IPS-20b (cell line): ENCODE data around the gene GRM8.

Experiments used
- H3K27ac ChIP-seq: one replicate; pipeline ENCODE4 v1.5.1; 2013; ENCODE audit warnings: low read length
- H3K27me3 ChIP-seq: 2 replicates; pipeline ENCODE4 v1.6.1; 2013; ENCODE audit warnings: mild to moderate bottlenecking, low read length, inconsistent platforms; ENCODE audit not compliant: insufficient read depth
- H3K36me3 ChIP-seq: 2 replicates; pipeline ENCODE4 v1.6.1; 2013; ENCODE audit warnings: low read depth, mild to moderate bottlenecking, inconsistent platforms, low read length, moderate library complexity; ENCODE audit not compliant: insufficient read depth
- H3K4me1 ChIP-seq: 2 replicates; pipeline ENCODE4 v1.6.1; 2013; ENCODE audit warnings: mild to moderate bottlenecking, control low read depth, inconsistent platforms, low read length, moderate library complexity; ENCODE audit not compliant: insufficient read depth
- H3K4me3 ChIP-seq: 2 replicates; pipeline ENCODE4 v1.5.1; 2013; ENCODE audit warnings: mild to moderate bottlenecking, low read length, inconsistent platforms
- H3K9ac ChIP-seq: 2 replicates; pipeline ENCODE4 v1.6.1; 2013; ENCODE audit warnings: low read depth, mild to moderate bottlenecking, inconsistent platforms, low read length, moderate library complexity
- H3K9me3 ChIP-seq: 2 replicates; pipeline ENCODE4 v1.6.1; 2013; ENCODE audit warnings: mild to moderate bottlenecking, low read depth, low read length, inconsistent platforms; ENCODE audit not compliant: insufficient read depth

GRM8 gene

GRCh38 chr7:126487728-126488442 lies 764.9 kb downstream of the GRM8 start:
- Histone ChIP-seq H3K9me3 (no peaks in the 10 kb centered on the region), H3K36me3 (no peaks in the 10 kb centered on the region), H3K4me3 (no peak overlapping the region), H3K27ac (no peak overlapping the region), H3K27me3 (no peaks in the 10 kb centered on the region), H3K9ac (no peak overlapping the region), H3K4me1 (no peaks in the 10 kb centered on the region)

- Histone ChIP-seq H3K4me3 (no peak overlapping the region), H3K36me3 (no peaks in the 10 kb centered on the region), H3K9me3 (no peaks in the 10 kb centered on the region), H3K9ac (no peak overlapping the region), H3K27ac (no peak overlapping the region), H3K27me3 (no peaks in the 10 kb centered on the region), H3K4me1 (no peaks in the 10 kb centered on the region)
These were observed 765.9 kb downstream of the GRM8 start for GRCh38 chr7:126486806-126487205.

GRCh38 chr7:126485791-126486190 lies 767.0 kb downstream of the GRM8 start:
- no peak overlapping the region for H3K9ac ChIP-seq
- H3K36me3 ChIP-seq = no peaks in the 10 kb centered on the region
- no peak overlapping the region for H3K4me3 ChIP-seq
- no peaks in the 10 kb centered on the region for H3K4me1 ChIP-seq
- H3K27me3 ChIP-seq = no peaks in the 10 kb centered on the region
- H3K9me3 ChIP-seq = no peaks in the 10 kb centered on the region
- H3K27ac ChIP-seq = no peak overlapping the region

- Histone ChIP-seq H3K9ac (no peak overlapping the region), H3K27ac (no peak overlapping the region), H3K9me3 (no peaks in the 10 kb centered on the region), H3K4me3 (no peak overlapping the region), H3K36me3 (no peaks in the 10 kb centered on the region), H3K4me1 (no peaks in the 10 kb centered on the region), H3K27me3 (no peaks in the 10 kb centered on the region)
These were observed 768.8 kb downstream of the GRM8 start for GRCh38 chr7:126483972-126484371.

GRCh38 chr7:126472825-126473224 lies 779.9 kb downstream of the GRM8 start:
- no peaks in the 10 kb centered on the region for H3K4me1 ChIP-seq
- H3K9me3 ChIP-seq = peaks cover 38% of the 10 kb centered on the region
- no peaks in the 10 kb centered on the region for H3K36me3 ChIP-seq
- no peak overlapping the region for H3K4me3 ChIP-seq
- H3K27me3 ChIP-seq = no peaks in the 10 kb centered on the region
- no peak overlapping the region for H3K9ac ChIP-seq
- H3K27ac ChIP-seq = no peak overlapping the region

GRCh38 chr7:126462405-126462804 lies 790.3 kb downstream of the GRM8 start:
- no peaks in the 10 kb centered on the region for H3K27me3 ChIP-seq
- H3K4me1 ChIP-seq = no peaks in the 10 kb centered on the region
- no peak overlapping the region for H3K4me3 ChIP-seq
- no peak overlapping the region for H3K9ac ChIP-seq
- H3K36me3 ChIP-seq = no peaks in the 10 kb centered on the region
- H3K9me3 ChIP-seq = no peaks in the 10 kb centered on the region
- H3K27ac ChIP-seq = no peak overlapping the region

GRCh38 chr7:126460664-126461063 lies 792.1 kb downstream of the GRM8 start:
- Histone ChIP-seq H3K36me3 (no peaks in the 10 kb centered on the region), H3K4me1 (no peaks in the 10 kb centered on the region), H3K9me3 (no peaks in the 10 kb centered on the region), H3K4me3 (no peak overlapping the region), H3K27ac (no peak overlapping the region), H3K27me3 (no peaks in the 10 kb centered on the region), H3K9ac (no peak overlapping the region)

- Histone ChIP-seq H3K9me3 (no peaks in the 10 kb centered on the region), H3K9ac (no peak overlapping the region), H3K4me3 (no peak overlapping the region), H3K4me1 (no peaks in the 10 kb centered on the region), H3K27me3 (no peaks in the 10 kb centered on the region), H3K27ac (no peak overlapping the region), H3K36me3 (no peaks in the 10 kb centered on the region)
These were observed 799.6 kb downstream of the GRM8 start for GRCh38 chr7:126453104-126453503.

GRCh38 chr7:126450269-126450671 lies 802.5 kb downstream of the GRM8 start:
- Histone ChIP-seq H3K27me3 (no peaks in the 10 kb centered on the region), H3K9me3 (no peaks in the 10 kb centered on the region), H3K4me1 (no peaks in the 10 kb centered on the region), H3K4me3 (no peak overlapping the region), H3K27ac (no peak overlapping the region), H3K36me3 (no peaks in the 10 kb centered on the region), H3K9ac (no peak overlapping the region)

GRCh38 chr7:126449611-126450268 lies 803.0 kb downstream of the GRM8 start:
- Histone ChIP-seq H3K9ac (no peak overlapping the region), H3K4me3 (no peak overlapping the region), H3K36me3 (no peaks in the 10 kb centered on the region), H3K27me3 (no peaks in the 10 kb centered on the region), H3K4me1 (no peaks in the 10 kb centered on the region), H3K27ac (no peak overlapping the region), H3K9me3 (no peaks in the 10 kb centered on the region)

- Histone ChIP-seq H3K4me1 (no peaks in the 10 kb centered on the region), H3K4me3 (no peak overlapping the region), H3K27me3 (no peaks in the 10 kb centered on the region), H3K9me3 (no peaks in the 10 kb centered on the region), H3K36me3 (no peaks in the 10 kb centered on the region), H3K9ac (no peak overlapping the region), H3K27ac (no peak overlapping the region)
These were observed 804.8 kb downstream of the GRM8 start for GRCh38 chr7:126447984-126448383.

- Histone ChIP-seq H3K9me3 (no peaks in the 10 kb centered on the region), H3K27ac (no peak overlapping the region), H3K4me1 (no peaks in the 10 kb centered on the region), H3K36me3 (no peaks in the 10 kb centered on the region), H3K4me3 (no peak overlapping the region), H3K27me3 (no peaks in the 10 kb centered on the region), H3K9ac (no peak overlapping the region)
These were observed 806.8 kb downstream of the GRM8 start for GRCh38 chr7:126445991-126446390.
